NT2/D1 (cell line): ENCODE data around the gene ADGRB3.

ENCODE experiments used
- SUZ12 ChIP-seq: IDR thresholded peaks from 2 replicates; pipeline ENCODE4 v1.6.1; 2011; ENCODE audit not compliant: insufficient read length, insufficient read depth; ENCODE audit errors: extremely low read depth
- YY1 ChIP-seq: IDR thresholded peaks from 2 replicates; pipeline ENCODE4 v1.6.1; 2011; ENCODE audit not compliant: insufficient read length, insufficient read depth
- ZNF274 ChIP-seq: IDR thresholded peaks from 2 replicates; pipeline ENCODE4 v1.6.1; 2011; ENCODE audit warnings: mild to moderate bottlenecking, low read depth, low read length

- no peak for TF ChIP-seq YY1
- TF ChIP-seq SUZ12: no peak
- TF ChIP-seq ZNF274: no peak
These were observed 95.4 kb downstream of the ADGRB3 start for GRCh38 chr6:68730291-68731054.
